CD4-positive, alpha-beta T cell (primary cell): ENCODE measurements around the gene TBC1D3E. TPM values are rescaled to one million over a fixed set of nuclear protein-coding genes. Genes with fewer than 3 reads are reported as not detected.

Source experiments
- total RNA-seq, 174 experiments: library from RNA in 2 of 174; stranded (reverse) in 2 of 174; gene quantifications; one replicate each; pipeline ENCODE4 v1.2.3 and lab custom pipeline; 2021 to 2026

Gene TBC1D3E
- total RNA-seq, 2 experiments from 2014 or later, result not detected

Other genes starting within 250 kb of the TBC1D3E start
- gene TBC1D3K, start 203.5 kb upstream of the TBC1D3E start, total RNA-seq, result not detected
- gene TBC1D3L, start 138.9 kb upstream of the TBC1D3E start, total RNA-seq, result 1 to 10 TPM in 1 of 2 experiments, under 1 TPM in 1; 0.42 to 1.1 TPM
- gene TBC1D3D, start 124.0 kb upstream of the TBC1D3E start, total RNA-seq, result 1 to 10 TPM; 7.5 to 8.0 TPM
- gene TBC1D3C, start 59.3 kb upstream of the TBC1D3E start, total RNA-seq, result not detected
- gene TBC1D3, start 64.6 kb downstream of the TBC1D3E start, total RNA-seq, result not detected
- gene MRPL45, start 169.2 kb downstream of the TBC1D3E start, total RNA-seq, result 10 to 100 TPM; 17.5 to 17.7 TPM
- gene GPR179, start 216.0 kb downstream of the TBC1D3E start, total RNA-seq, result not detected
- gene SOCS7, start 223.9 kb downstream of the TBC1D3E start, total RNA-seq, result 10 to 100 TPM; 13.7 to 16.9 TPM